Hematopoietic multipotent progenitor cell treated with erythropoietin and hydrocortisone succinate and interleukin-3 and kit ligand, for 15 days (in vitro differentiated cells): ENCODE results near the gene PHACTR1.

Experiments
- DNase-seq: peaks from one replicate; pipeline ENCODE4 v3.0.0-alpha.2; 2015; ENCODE audit warnings: low spot score

PHACTR1 gene

DNA sequence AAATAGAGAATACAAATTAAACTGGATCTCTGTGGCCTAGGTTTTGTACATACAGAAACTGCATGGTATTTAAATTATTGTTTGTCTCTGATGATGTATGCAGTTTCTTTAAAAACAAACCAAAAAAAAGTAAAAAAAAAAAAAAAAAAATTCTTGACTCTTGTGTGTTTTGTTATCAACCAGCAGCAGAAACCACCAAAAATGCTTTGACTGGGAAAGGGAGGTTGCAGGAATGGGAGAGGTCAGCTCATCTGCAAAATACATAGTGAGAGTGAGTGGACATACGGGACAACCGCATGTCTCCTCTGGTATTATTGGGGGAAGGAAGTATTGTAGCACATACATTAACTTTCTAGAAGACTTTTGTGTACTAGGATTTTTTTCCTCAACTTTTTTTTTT lies 573.8 kb downstream of the PHACTR1 start:
- DNase-seq: no peak

DNA sequence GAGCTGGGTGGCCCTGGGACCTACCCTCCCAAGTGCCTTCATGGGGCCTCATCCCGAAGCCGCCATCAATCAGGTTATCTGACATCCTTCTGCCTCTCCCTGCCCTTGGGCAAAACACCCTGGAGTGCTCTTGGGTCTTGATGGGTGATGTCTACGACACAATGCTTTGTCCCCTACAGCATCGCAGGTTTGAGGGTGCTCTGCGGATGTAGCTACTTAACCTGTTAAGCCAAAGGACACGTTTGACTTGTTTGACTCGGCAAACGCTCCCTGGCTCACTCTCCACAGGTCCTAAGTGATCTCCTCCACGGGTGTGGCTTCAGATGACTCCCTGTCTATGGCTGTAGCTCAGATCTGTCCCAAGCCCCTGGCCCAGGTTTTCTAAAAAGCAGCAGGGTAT lies 576.2 kb downstream of the PHACTR1 start:
- DNase-seq: no peak

DNA sequence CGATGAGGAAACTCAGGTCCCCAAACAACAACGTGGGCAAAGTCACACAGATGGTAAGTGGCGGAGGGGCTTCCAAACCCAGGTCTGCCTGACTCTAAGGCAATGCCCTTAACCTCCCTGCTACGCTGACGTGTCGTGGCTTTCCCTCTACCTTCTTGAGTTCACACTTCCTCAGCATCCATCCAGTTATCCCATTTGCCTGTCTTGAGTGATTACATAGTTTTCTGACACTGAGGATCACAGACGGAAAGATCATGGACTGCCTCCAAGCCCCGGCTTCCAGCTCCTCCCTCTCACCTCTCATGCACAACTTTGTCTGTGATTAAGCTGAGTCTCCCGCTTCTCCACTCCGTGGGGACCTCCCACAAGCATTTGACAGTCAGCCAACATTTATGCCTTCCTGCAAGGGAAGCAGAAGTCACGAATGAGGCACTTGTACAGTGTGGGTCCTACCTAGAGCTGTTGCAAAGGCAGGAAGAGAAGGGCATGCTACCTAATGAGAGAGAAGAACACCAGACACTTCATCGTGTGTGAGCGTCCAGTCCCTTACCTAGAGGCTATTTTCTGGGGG lies 578.0 kb downstream of the PHACTR1 start:
- DNase-seq: no peak

DNA sequence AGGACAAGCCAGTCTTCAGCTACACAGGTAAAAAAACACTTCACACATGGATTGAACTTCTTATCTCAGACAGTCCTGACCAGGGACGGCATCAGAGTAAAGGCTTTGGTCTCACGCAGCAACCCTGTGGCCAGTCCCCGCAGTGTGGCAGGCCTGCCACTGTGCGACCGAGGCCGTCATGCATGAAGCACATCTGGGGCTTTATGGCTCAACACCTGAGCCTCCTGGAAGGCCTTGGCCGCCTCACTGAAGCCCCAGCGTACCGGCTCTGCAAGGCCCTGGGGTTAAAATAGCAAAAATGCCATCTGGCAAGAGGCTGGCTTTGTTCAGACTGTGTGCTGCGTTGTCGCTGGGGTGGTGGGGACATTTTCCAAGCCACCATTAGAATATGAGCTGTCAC lies 579.0 kb downstream of the PHACTR1 start:
- no peak for DNase-seq

DNA sequence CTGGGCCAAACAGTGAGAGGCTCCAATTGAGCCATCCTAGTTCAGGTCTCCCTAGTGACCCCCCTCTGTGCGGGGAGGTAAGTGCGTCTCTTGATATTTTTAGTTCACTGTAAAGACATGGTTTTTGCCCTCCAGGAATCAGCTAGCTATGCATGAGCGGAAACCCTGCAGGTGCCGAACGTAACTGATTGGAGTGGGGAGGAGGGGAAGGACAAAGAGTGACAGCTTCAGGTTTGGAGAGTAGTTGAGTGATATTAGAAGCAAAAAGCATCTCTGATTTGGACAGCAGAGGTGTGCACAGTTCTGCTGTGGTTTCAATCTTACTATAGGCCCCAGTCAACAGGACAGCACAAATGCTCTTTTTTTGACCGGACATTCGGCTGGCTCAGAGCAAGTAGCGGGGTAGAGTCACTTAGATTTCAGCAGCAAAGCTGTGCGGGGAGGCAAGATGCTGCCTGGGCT lies 580.0 kb downstream of the PHACTR1 start:
- no peak for DNase-seq

GRCh38 chr6:13297391-13297790 lies 580.8 kb downstream of the PHACTR1 start:
- DNase-seq: no peak

GRCh38 chr6:13298446-13298845 lies 581.9 kb downstream of the PHACTR1 start:
- no peak for DNase-seq

DNA sequence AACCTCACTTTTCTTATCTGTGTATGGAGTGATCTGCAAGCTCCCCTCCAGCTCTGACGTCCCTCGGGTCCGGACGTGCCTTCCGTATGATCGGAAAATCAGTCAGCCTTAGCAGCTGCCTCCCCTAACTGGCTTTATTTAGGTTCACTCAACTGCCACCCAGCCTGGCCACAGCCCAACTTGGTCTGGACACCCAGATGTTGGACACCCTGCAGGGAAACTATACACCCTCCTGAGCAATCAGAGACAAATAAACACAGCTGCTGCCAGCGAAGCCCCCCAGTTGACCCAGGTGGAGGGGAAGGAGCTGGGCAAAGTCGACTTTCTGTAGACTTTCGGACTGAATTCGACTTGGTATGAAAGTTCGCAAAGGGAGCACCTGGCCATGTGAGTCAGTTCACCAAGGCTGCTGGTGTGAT lies 582.8 kb downstream of the PHACTR1 start:
- DNase-seq: no peak

DNA sequence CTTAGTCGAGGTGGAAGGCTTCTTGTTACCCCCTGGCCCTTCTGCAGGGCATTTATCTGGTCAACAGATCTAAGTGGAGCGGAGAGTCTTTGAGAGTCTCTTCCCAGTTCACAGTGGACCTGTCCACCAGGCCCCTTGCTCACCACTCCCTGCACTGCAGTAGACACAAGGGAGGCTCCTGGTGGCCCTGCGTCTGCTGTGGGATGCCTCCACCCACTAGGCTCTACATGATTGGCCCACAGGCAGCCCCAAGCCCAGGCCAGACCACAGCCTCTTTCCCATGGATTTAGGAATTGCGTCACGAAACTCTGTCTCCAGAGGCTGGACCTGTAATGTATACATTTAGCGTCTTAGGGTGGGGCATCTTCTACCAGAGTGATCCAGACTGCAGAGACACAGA lies 583.4 kb downstream of the PHACTR1 start:
- no peak for DNase-seq

- DNase-seq: no peak
These were observed 584.4 kb downstream of the PHACTR1 start for GRCh38 chr6:13300643-13301590.

DNA sequence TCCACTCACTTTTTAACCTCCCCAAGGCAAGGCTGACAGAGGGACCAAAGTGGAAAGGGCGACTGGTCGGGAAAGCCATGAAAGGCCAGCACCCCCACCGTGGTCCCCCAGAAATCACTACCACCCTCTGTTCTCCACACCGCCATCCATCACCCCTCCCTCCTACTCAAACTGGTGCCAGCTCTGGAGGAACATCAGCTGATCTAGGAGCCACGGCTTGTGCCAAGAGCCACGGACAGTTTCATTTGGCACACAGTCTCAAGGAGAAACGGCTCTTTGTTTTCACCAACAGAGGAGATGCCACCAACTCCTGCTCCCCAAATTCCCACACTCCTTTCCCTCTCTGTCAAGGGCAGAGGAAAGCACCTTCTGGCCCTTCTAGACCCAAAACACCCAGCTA lies 585.7 kb downstream of the PHACTR1 start:
- no peak for DNase-seq

DNA sequence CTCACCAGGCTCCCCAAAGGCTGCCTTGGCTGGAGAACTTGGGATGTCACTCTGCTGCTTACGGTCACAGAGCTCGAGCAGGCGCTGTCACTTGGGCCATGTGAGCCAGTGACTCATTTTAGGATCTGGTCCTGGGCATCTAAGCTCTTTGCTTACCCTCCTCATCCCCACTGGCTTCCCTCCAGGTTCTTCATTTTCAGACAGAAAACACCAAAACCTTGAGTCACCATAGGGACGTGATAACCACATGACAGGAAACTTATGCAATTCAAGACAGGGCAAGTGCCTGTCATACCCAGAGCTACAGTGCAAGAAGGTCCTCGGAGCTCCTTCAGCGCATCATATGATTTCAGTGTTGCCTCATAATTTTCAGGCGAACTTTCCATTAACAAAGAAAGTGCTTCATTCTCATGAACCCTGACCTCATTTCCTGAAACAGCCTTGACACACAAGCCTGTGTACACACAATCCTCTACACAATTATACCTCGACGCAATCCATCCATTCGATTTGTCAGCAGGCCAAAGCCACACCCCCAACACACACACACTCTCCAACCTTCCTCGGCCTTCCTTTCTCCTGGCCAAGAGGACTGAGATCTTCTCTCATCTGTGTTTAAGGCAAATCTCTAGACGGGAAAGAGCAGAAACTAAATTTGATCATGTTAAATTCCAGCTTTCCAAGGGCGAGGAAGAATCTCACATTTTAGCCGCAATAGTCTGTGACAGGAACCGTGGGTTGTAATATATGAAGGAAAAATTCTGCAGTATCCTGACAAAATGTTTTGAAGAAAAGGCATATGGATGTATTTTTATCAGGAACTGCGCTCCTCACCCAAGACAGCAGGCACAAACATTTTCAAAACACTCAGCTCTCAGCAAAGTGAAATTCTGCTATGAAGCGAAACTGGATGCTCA lies 586.4 kb downstream of the PHACTR1 start:
- DNase-seq: peak; percentile 71

GRCh38 chr6:13303668-13304017 lies 587.1 kb downstream of the PHACTR1 start:
- peak; percentile 20 for DNase-seq

DNA sequence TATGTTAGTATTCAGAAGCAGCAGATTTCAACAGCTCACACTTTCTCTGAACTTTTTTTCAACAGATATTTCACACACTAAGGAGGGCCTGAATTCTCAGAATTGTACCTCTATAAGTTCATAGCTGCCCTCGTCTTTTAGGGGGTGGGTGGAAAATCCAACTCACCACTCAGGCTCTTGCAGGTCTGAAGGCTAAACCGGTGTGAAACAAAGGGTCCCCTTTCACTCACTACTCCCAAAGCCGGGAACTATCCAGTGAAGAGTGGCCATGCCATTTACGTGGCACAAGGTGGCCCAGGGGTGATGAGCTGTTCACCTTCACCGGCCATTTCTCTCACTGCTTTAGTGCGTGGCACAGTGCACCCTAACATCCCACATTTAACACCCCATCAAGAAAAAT lies 587.5 kb downstream of the PHACTR1 start:
- no peak for DNase-seq

GRCh38 chr6:13304580-13305260 lies 588.2 kb downstream of the PHACTR1 start:
- no peak for DNase-seq

- no peak for DNase-seq
These were observed 588.7 kb downstream of the PHACTR1 start for GRCh38 chr6:13305288-13305687.

- no peak for DNase-seq
These were observed 589.2 kb downstream of the PHACTR1 start for GRCh38 chr6:13305791-13306190.

- no peak for DNase-seq
These were observed 591.0 kb downstream of the PHACTR1 start for GRCh38 chr6:13307508-13307995.

- DNase-seq: no peak
These were observed 591.8 kb downstream of the PHACTR1 start for GRCh38 chr6:13308332-13308731.

- DNase-seq: no peak
These were observed 594.6 kb downstream of the PHACTR1 start for GRCh38 chr6:13311155-13311554.

- DNase-seq: no peak
These were observed 598.2 kb downstream of the PHACTR1 start for GRCh38 chr6:13314806-13315205.

DNA sequence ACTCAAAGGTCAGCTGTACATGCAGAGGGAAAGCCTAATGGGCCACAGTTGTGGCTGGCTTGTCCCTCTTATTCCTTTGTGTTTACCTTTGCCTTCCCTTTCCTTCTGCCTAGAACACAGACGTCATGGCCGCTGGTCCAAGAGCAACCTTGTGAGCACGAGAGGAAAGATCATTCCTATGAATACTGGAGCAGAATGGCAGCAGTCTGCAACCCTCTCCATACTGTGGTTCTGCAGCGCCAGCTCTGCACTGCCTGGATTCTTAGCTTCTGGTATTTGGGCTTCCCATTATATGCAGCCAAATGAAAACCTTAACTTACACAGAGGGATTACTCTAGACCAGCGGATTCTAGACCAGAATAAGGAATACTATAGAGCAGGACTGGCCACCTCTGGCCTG lies 599.3 kb downstream of the PHACTR1 start:
- no peak for DNase-seq
